Effector CD8-positive, alpha-beta T cell (primary cell): ENCODE data around the gene MOV10L1.
"Not testable (repeated sequence)": the region's sequence is repeated elsewhere in the genome, so short reads cannot be mapped to it uniquely, and the experiment has no call there.

Experiments
- DNase-seq: peaks from one replicate; lab custom pipeline; 2025; lab: John Stamatoyannopoulos, UW

MOV10L1 gene

DNA sequence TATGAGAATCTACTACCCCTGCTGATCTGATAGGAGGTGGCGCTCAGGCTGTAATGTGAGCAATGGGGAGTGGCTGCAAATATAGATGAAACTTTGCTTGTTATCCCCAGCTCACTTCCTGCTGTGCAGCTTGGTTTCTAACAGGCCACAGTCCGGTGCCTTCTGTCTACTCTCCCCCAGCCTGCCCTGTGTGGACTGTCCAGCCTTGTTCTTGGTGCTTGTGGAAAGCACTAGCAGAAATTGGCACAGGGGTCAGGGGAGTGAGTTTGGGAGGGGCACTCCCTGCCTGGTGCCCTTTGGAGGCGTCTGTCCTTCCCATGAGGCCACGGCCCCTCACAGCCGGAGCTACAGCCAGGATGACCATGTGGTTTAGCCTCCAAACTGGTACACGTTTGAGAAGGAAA is 14.3 kb downstream of the MOV10L1 start:
- DNase-seq, result no peak

DNA sequence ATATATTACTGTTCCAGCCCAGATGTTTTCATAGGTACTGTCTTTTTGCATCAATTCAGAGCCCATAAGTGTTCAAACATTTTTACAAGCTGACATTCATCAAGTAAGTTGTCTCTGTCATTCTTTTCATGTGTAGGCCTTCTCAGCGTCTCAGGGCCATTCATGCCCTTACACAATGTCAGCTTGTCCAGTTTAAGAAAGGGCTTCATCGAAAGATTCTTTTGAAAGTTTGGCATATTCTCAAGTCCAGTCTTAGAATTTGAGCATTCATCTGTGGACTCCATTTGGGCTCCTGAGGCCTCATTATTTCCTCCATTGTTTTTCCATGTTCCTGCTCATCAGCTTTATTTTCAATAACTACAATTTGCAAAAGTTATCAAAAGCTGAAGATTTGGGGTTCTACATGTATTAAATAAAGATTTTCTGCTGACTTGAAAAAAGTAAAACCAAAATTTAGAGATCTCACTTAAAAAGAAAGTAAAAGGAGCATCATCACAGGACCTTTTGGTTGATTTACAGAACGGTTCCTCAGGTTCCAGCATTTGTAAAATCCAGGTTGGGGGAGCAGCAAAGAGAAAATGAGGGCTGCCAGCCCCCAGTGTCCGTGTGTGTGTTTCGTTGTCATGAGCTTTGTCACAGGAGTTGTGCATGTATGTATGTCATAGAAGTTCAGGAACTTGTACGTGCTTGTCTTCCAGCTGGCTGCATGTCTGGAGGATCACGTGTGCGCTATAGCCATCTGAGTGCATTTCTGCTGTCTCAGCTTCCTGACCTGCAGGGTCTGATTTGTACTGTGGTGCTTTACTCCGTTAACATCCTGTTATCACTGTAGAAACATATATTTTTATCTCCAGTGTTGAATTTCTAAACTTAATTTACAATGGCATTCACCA is 15.6 kb downstream of the MOV10L1 start:
- DNase-seq, result no peak

DNA sequence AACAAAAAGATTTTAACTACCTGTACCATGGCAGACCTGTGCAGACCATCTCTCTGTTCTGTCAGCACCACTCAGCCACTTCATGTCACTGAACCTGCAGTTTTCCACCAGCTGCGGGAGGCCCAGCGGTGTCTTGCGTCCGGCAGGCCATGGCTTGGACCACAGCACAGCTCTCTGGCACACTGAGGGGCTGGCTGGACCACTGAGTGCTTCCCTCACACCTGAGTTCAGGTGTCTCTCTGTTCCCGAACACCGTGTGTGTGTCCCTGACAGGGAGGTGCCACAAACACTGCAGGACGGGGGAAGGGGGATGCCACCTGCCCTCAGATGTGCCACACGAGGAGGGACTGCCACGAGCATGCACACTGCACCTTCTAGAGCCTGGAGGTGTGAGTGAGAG is 17.7 kb downstream of the MOV10L1 start:
- no peak for DNase-seq

DNA sequence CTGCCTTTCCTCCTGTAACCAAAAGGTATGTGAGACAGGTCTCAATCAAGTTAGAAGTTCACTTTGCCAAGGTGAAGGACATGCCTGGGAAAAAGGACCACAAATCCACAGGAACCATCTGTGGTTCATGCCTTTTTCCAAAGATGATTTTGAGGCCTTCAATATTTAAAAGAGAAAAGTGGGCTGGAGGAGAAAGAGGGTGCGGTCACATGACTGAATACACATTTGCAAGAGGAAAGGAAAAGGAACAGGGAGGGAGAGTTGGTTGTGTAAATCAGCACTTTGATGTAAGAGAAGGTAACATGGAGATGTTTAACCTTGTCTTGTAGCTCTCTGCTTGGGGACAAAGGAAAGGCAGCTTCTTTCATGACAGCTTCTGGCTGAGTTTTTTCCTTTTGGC is 21.2 kb downstream of the MOV10L1 start:
- DNase-seq, result no peak

DNA sequence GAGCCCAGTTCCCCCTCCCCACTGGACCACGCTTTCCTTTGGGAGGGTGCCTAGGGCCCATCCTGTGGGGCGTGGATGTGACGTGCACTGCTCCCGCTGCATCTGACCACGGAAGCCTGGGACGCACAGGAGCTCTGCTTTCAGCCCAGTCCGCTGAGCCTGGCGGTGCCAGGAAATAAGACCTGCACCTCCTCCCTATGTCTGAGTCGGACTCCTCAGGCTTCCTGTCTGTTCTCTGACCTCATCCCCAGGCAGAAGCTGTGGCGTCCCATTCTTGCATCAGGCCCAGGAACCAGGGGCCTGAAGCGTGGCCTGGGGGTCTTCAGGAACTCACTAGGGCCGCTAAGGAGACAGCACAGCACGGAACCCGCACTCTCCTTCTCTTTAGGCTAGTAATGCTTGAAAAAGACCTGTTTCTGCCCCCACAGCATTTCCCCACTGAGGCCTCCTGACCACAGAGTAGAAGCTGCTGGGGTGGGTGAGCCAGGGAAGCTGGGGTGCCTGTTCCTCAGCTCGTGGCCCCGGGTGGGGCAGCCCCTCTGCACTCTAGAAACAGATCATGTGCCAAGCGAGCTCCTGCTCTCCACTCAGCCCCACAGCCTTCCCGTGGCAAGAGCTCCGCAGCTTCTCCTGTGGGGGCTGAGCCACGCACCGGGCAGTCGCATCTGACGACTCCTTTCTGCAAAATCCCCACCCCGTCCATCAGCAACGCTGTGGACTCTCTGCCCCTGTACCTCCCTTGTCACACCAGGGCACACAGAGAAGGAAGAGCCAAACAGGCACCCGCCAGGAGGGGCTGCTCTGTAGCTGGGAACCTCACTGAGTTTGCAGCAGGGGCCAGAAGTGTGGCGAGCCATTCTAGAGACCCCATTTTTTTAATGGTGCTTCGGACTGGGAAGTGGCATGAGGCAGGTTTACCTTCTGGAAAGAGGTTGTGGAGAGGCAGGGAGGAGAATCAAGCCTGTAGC is 22.6 kb downstream of the MOV10L1 start:
- DNase-seq, result no peak

DNA sequence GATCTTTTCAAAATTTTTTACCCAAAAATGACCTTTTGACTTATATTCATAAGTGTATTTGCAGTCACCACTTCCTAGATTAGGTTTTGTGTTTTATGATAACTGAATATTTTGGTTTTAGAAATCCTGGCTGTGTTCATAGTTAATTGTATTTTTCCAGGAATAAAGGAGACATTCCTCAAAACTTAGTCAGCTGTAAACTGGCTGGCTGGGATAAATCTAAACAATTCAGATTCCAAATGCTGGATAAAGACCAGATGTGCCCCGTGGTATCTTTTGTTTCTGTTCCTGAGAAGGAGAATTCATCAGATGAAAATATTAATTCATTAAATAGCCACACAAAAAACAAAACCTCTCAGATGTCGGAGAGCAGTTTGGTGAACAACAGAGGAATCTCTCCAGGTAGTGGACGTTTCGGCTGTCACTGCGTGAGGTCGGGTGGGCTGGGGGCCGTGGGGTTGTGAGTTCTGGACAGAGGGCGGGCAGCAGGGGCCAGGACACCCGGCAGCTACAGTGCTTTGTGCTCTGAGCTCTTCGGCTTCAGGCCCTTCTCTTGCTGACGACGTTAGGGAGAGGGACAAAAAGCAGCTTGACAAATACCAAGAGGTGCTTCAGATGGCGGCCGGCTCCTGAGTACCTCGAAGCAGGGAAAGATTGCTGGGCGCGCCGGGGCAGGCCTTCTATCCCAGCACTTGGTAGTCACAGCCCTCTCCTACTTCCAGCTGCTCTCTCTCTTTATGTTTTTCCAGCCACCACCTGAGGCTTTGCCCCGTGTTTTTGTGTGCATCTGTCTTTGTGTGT is 24.6 kb downstream of the MOV10L1 start:
- no peak for DNase-seq

DNA sequence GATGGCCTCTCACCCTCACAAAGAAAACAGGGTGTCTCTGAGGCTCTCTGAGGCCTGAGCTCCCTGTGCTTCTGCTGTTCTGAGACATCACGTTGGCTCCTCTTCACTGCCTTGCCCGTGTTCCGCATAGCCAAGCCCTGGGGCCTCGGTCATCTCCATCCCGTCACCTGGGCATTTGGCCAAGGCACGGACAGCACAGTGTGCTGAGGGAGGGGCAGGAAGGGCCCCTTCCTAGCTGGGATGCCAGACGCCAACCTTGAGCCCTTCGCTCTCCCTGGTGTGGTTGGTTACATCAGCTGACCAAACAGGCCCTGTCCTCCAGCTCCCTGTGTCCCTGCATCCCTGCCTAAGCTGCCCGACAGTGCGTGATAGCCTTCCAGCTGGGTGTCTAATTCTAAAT is 25.9 kb downstream of the MOV10L1 start:
- DNase-seq, result no peak

DNA sequence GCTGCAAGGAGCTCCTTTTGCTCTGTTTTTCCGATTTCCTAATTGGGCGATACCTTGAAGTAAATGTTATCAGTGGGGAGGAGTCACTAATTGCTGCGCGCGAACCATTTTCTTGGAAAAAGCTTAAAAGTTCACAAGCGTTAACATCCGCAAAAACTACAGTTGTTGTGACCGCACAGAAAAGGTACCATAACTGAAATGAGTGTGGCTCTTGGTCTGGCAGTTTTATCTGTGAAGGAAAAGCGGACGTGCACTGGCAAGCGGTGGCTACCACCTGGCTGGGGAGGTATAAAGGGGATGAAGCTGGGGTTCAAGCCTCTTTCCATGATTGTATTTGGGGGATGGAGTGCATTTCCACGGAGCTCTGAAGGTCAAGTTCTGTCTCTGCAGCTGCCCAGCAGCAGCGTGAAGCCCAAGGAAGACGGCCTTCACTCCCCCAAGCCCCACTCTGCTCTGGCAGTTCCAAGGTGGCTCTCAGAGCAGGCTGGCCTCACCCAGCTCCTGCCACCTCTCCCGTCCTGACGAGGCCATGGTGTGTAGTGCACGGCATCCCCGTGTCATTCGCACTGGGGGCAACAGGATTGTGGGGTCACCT is 27.5 kb downstream of the MOV10L1 start:
- no peak for DNase-seq

DNA sequence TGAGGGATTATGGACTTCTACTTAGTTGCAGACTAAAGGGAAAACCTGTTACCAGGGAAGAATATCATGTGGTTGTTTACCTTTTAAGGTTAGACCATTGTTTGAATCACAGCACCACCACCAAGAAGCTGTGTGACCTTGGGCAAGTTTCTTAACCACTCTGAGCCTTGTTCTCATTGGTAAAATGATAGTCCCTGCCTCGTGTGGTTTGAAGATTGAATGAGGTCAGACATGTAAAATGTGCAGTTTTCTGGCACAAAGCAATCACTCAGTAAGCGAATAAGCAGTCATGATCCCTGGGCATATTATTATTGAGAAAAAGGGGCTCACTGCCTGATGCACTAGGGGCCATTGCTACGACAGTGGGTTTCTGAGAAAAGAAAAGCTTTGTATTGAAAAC is 28.3 kb downstream of the MOV10L1 start:
- DNase-seq, result no peak

DNA sequence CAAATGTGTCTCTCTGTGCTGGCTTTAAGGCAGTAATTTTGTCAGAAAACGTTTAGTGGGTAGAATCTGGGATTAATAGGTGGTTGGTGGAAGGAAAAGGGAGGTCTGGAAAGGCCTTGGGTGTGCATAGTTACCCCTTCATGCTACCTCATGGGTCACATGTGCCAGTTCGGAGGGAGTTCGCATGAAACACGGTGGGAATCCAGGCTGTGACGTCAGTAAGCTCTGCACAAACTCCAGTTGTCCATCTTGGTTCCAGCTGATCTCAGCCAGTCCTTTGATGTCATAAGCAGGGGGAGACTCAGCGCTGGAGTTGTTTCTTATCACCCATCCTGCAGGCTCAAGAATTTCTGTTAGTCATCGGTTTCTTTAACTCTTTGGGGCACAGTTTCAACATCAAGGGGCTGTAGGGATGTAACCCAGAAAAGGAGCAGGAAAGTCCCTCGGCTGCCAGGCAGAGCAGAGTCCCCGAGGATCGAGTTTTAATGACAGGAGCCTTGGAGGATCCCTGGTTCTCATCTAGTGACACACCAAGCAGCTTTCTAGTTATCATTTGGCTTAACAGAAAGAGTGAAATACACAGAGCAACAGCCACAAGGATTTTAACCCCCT is 28.9 kb downstream of the MOV10L1 start:
- no peak for DNase-seq

DNA sequence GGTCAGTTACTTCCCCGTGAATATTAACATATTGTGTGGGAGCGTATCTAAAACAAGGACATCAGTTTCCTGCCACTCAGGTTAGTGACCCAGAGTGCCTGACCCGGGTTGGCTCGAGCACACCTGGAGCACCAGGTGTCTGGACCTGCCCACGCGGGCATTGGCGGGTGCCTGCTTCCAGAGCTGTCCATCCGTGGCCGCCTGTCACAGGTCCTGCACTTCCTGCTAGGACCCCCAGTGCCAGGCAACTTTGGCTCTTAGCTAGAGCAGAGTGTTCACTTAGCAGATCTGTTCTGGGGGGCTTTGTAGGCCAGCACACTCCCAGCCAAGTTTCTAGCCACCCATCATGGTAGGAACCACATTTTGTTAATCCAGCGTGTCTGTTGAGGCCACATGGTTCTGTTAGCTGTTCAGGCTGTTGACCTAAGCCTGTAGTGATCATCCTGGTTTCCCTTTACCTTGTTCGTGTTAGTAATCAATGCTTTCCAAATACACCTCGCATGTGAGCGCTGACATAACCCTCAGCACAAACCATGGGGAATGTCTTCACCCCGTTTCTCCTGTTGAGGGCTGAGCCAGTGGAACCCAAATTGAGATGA is 29.5 kb downstream of the MOV10L1 start:
- DNase-seq, result no peak

DNA sequence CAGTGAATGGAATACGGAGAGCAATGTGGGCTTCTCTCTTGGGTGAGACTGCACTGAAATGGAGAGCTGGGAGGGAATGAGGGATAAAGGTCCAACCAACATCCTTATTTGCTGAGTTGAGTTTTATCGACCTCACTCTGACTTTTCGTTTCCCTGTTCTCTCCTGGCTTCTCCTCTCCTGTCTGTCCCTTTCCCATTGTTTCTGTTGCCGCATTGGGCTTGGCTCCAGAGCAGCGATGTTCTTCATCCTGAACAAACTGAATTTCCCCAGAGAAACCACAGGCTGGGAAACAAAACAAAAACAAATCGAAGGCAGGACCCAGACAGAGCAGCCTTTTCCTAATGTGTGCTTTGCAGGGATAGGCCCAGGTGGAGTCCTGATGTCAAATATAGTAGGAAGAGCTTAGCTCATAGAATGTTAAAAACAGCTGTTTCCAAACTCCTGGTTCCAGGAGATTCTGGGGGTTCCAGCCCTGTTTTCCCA is 30.0 kb downstream of the MOV10L1 start:
- DNase-seq, result no peak

DNA sequence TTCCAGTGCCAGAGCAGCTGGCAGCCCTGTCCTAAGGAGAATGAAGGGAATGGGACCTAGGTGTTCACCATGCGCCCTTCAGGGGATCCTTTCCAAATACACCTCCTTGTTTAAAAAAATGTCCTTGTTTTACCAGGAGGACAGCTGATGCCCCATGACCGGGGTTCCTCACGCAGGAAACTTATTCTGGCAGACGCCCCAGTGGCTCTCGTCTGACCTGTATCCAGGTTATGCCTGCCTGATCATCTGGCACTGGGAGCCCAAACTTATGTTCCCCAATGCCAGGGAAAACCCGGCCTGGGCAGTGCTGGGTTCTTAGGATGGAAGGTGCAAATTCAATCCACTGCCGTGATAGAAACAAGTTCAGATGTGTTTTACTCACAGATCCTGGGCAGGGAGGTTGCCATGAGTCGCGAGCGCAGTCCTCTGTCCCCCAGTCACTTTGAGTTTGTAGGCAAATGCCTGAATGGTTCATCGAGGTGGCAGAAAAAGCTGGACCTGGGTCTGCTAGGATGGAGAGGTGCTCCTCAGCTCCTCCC is 31.5 kb downstream of the MOV10L1 start:
- DNase-seq, result no peak

DNA sequence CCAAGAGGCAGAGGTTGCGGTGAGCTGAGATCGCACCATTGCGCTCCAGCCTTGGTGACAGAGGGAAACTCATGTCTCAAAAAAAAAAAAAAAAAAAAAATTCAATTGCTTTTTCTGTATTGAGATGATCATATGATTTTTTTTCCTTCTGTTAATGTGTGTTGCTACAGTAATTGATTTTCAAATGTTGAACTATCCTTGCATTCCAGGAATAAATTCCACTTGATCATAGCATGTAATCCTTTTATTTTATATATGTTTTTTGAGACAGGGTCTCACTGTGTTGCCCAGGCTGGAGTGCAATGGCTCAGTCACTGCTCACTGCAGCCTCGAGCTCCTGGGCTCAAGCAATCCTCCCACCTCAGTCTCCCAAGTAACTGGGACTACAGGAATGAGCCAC is 33.3 kb downstream of the MOV10L1 start:
- no peak for DNase-seq

DNA sequence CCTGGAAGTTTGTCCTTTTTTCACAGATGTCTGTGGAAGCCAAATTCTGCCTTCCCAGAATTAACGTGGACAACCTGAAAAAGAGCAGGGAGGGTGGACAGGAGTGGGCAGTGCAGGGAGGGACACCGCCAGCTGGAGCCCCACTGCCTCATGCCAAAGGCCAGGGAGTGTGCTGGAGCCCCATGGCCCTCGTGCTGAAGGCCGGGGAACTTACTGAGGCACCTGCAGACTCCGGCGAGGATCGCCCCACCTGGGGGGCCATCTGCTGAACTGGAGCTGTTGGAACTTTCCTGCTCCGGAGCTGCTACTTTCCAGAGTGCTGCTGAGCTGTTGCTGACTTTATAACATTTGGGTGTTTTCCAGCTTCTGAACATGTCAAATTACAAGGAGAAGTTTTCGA is 35.2 kb downstream of the MOV10L1 start:
- no peak for DNase-seq

DNA sequence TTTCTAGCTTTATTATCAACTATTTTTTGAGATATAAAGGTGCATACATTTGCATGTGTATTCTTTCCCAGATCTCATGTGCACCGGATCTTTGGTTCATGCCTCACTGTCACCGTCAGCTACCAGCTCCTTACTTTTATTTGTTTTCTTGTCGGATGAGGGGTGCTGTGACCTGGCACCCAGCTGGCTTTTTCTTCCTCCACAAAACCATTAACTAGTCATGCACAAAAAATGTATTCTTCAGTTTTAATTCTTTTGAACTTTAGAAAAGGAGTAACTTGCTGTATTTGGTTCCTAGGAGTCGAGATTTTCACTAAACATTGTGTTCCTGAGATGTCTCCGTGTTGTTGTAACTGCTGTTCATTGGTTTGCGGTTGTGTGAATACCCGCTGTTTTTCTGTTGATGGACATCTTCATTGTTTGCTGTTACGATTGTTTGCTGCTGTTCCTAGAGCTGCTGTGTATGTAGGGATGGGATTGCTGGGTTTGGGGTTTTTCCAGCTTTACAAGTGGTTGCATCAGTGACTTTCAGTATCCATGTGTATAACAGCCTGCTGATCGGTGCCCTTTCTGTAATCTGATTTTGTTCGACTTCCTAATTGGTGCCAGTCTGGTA is 39.4 kb downstream of the MOV10L1 start:
- DNase-seq, result no peak

DNA sequence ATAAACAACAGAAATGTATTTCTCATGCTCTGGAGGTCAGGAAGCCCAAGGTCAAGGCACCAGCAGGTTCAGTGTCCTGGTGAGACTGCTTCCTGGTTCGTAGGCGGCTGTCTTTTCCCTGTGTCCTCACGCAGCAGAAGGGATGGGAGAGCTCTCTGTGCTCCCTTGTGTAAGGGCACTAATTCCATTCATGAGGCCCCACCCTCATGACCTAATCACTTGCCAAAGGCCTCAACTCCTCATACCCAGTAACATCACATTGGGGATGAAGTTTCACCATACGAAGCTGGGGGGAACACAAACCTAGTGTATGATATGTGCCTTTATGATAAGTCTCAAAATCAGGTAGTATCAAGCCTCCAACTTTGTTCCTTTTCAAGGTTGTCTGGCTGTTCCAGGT is 42.1 kb downstream of the MOV10L1 start:
- no peak for DNase-seq

DNA sequence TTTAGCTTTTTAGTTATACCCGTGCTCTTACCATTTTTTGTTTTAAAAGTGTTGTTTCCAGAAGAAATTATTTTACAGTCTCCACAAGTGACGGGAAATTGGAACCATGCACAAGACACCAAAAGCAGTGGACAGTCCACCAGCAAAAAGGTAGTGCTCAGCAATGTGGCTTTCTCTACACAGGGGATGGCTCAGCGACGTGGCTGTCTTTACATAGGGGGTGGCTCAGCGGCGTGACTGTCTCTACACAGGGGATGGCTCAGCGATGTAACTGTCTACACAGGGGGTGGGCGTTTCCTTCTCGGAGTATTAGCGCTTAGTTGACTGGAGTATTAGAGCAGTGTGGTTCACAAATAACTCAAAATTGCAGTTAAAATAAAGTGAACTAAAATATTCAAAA is 44.7 kb downstream of the MOV10L1 start:
- DNase-seq, result no peak

DNA sequence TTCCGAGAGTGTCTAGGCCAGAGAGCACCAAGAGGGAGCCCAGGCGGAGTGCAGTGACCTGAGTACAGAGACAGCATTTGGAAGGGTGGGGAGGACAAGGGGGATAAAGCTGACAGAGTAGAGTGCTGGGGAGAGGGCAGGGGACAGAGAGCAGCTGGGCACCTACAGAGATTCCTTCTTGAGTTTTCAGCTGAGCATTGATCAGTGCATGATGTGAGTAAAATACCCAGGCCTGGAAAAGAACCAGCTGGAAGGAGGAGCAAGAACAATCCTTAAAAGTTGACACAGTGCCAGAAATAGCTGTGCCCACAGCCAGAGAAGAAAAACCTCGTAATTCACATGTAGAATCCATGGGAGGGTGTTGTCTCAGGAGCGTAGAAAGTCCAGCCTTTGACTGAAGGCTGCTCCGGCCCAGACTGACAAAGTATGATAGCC is 46.8 kb downstream of the MOV10L1 start:
- no peak for DNase-seq

DNA sequence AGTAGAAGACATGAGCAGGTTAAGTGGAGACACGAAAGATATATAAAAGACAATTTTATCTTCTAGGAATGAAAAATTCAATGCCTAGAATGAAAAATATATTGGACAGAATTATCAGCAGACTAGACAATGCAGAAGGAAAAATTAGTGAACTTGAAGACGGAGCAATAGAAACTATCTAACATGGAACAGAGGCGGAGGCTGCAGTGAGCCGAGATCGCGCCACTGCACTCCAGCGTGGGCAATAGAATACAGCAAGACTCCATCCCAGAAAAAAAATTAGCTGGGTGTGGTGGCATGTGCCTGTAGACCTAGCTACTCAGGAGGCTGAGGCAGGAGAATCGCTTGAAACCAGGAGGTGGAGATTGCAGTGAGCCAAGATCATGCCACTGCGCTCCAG is 47.5 kb downstream of the MOV10L1 start:
- not testable (repeated sequence) for DNase-seq
